HepG2 (cell line): ENCODE measurements around the gene NEK5. TPM values are rescaled to one million over a fixed set of nuclear protein-coding genes. Genes with fewer than 3 reads are reported as not detected.

Experiments
- DR1 ChIP-seq: sonication (generic); formaldehyde crosslinking; IDR thresholded peaks from 2 replicates; pipeline ENCODE4 v1.8.0; 2021; ENCODE audit warnings: mild to moderate bottlenecking, missing genetic modification reagents, inconsistent platforms
- NCOA5 ChIP-seq: sonication (generic); formaldehyde crosslinking; IDR thresholded peaks from 2 replicates; pipeline ENCODE4 v1.4.0; 2020; ENCODE audit warnings: missing genetic modification reagents
- SAFB2 ChIP-seq: sonication (generic); formaldehyde crosslinking; IDR thresholded peaks from 2 replicates; pipeline ENCODE4 v1.5.1; 2020; ENCODE audit warnings: missing genetic modification reagents, low read depth, mild to moderate bottlenecking, borderline replicate concordance
- ZNF121 ChIP-seq: sonication (generic); formaldehyde crosslinking; IDR thresholded peaks from 2 replicates; pipeline ENCODE4 v1.5.0; 2020; ENCODE audit warnings: mild to moderate bottlenecking, missing genetic modification reagents
- ZNF18 ChIP-seq: sonication (generic); formaldehyde crosslinking; IDR thresholded peaks from 2 replicates; pipeline ENCODE4 v1.8.0; 2022; ENCODE audit warnings: mild to moderate bottlenecking, missing genetic modification reagents; ENCODE audit not compliant: insufficient replicate concordance
- ZNF232 ChIP-seq: sonication (generic); formaldehyde crosslinking; IDR thresholded peaks from 2 replicates; pipeline ENCODE4 v1.4.0; 2020; ENCODE audit warnings: missing genetic modification reagents, borderline replicate concordance
- ZNF333 ChIP-seq: sonication (generic); formaldehyde crosslinking; IDR thresholded peaks from 2 replicates; pipeline ENCODE4 v1.4.0; 2020; ENCODE audit warnings: mild to moderate bottlenecking, missing genetic modification reagents, borderline replicate concordance
- ZNF33B ChIP-seq: sonication (generic); formaldehyde crosslinking; IDR thresholded peaks from 2 replicates; pipeline ENCODE4 v1.5.1; 2020; ENCODE audit warnings: mild to moderate bottlenecking, missing genetic modification reagents
- ZNF782 ChIP-seq: sonication (generic); formaldehyde crosslinking; IDR thresholded peaks from 2 replicates; pipeline ENCODE4 v1.4.0; 2020; ENCODE audit warnings: missing genetic modification reagents, mild to moderate bottlenecking, borderline replicate concordance
- polyA plus RNA-seq, 8 experiments: library from polyadenylated mRNA; depleted of rRNA in 3 of 8; stranded (reverse) in 7 of 8; unstranded in 1 of 8; fragments of >200 nt; fragmentation: Illumina TruSeq in 4 of 8; extraction: Trizol in 4 of 8; gene quantifications; 2 replicates each; pipeline versions ENCODE4 v1.2.1 to v1.2.3, GENCODE V29; 2011 to 2016; ENCODE audit warnings: low read depth in 4 of 8, missing spikeins in 1 of 8, mixed read lengths in 1 of 8; ENCODE audit not compliant: insufficient read depth in 1 of 8
- total RNA-seq, 5 experiments: library from RNA; depleted of rRNA; stranded (reverse); fragments of >200 nt; fragmentation: Illumina TruSeq; extraction: Trizol; gene quantifications; 2 replicates each; pipeline ENCODE4 v1.2.3, GENCODE V29; 2016; ENCODE audit warnings: low read depth in 1 of 5
- TF ChIP-seq, protein P1 (sequence below): IDR thresholded peaks from 2 replicates; pipeline ENCODE4 v1.4.0; 2020; ENCODE audit warnings: mild to moderate bottlenecking, missing genetic modification reagents
- TF ChIP-seq, protein P2 (sequence below): sonication (generic); formaldehyde crosslinking; IDR thresholded peaks from 2 replicates; pipeline ENCODE4 v1.8.1; 2022; ENCODE audit warnings: low read depth, mild to moderate bottlenecking, missing genetic modification reagents

The NEK5 gene
- total and polyA plus RNA-seq, 2 of the 13 experiments (the other 11 are each of a cell fraction or from before 2014, with no cell fraction given) = 0.12 to 0.22 TPM

DNA sequence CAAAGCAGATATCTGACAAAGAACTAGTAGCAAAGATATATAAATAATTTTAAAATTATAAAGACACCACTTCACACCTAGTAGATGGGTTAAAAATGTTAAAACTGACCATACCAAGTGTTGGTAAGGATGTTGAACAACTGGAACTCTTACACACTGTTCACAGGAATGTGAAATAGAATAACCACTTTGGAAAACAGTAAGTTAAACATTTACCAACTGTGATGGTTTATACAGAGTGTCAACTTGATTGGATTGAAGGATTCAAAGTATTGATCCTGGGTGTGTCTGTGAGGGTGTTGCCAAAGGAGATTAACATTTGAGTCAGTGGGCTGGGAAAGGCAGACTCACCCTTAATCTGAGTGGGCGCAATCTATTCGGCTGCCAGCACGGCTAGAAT lies 85.2 kb downstream of the NEK5 start (continued):
- TF ChIP-seq ZNF18 (CRISPR knock-in tag) = no peak
- TF ChIP-seq ZNF782 (CRISPR knock-in tag) = no peak
- TF ChIP-seq SAFB2 = no peak
- TF ChIP-seq ZNF333 (CRISPR knock-in tag) = no peak
- TF ChIP-seq DR1 (CRISPR knock-in tag) = no peak
- no peak for TF ChIP-seq ZNF33B
- TF ChIP-seq ZNF232 (CRISPR knock-in tag) = no peak
- TF ChIP-seq, protein P1, sequence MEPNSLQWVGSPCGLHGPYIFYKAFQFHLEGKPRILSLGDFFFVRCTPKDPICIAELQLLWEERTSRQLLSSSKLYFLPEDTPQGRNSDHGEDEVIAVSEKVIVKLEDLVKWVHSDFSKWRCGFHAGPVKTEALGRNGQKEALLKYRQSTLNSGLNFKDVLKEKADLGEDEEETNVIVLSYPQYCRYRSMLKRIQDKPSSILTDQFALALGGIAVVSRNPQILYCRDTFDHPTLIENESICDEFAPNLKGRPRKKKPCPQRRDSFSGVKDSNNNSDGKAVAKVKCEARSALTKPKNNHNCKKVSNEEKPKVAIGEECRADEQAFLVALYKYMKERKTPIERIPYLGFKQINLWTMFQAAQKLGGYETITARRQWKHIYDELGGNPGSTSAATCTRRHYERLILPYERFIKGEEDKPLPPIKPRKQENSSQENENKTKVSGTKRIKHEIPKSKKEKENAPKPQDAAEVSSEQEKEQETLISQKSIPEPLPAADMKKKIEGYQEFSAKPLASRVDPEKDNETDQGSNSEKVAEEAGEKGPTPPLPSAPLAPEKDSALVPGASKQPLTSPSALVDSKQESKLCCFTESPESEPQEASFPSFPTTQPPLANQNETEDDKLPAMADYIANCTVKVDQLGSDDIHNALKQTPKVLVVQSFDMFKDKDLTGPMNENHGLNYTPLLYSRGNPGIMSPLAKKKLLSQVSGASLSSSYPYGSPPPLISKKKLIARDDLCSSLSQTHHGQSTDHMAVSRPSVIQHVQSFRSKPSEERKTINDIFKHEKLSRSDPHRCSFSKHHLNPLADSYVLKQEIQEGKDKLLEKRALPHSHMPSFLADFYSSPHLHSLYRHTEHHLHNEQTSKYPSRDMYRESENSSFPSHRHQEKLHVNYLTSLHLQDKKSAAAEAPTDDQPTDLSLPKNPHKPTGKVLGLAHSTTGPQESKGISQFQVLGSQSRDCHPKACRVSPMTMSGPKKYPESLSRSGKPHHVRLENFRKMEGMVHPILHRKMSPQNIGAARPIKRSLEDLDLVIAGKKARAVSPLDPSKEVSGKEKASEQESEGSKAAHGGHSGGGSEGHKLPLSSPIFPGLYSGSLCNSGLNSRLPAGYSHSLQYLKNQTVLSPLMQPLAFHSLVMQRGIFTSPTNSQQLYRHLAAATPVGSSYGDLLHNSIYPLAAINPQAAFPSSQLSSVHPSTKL (CRISPR knock-in tag) = peak; percentile 51; the same call in 1 of the 2 replicates
- TF ChIP-seq, protein P2, sequence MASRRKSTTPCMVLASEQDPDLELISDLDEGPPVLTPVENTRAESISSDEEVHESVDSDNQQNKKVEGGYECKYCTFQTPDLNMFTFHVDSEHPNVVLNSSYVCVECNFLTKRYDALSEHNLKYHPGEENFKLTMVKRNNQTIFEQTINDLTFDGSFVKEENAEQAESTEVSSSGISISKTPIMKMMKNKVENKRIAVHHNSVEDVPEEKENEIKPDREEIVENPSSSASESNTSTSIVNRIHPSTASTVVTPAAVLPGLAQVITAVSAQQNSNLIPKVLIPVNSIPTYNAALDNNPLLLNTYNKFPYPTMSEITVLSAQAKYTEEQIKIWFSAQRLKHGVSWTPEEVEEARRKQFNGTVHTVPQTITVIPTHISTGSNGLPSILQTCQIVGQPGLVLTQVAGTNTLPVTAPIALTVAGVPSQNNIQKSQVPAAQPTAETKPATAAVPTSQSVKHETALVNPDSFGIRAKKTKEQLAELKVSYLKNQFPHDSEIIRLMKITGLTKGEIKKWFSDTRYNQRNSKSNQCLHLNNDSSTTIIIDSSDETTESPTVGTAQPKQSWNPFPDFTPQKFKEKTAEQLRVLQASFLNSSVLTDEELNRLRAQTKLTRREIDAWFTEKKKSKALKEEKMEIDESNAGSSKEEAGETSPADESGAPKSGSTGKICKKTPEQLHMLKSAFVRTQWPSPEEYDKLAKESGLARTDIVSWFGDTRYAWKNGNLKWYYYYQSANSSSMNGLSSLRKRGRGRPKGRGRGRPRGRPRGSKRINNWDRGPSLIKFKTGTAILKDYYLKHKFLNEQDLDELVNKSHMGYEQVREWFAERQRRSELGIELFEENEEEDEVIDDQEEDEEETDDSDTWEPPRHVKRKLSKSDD = no peak
- no peak for TF ChIP-seq NCOA5 (CRISPR knock-in tag)
- no peak for TF ChIP-seq ZNF121 (CRISPR knock-in tag)
